Measurements from ENCODE around the gene ENTPD3. TPM values are rescaled to one million over a fixed set of nuclear protein-coding genes. Genes with fewer than 3 reads are reported as not detected.

Gene ENTPD3
- total and polyA plus RNA-seq, 2 of the 13 experiments (the other 11 are each of a cell fraction or from before 2014, with no cell fraction given): 0.07 TPM; not detected in 1

DNA sequence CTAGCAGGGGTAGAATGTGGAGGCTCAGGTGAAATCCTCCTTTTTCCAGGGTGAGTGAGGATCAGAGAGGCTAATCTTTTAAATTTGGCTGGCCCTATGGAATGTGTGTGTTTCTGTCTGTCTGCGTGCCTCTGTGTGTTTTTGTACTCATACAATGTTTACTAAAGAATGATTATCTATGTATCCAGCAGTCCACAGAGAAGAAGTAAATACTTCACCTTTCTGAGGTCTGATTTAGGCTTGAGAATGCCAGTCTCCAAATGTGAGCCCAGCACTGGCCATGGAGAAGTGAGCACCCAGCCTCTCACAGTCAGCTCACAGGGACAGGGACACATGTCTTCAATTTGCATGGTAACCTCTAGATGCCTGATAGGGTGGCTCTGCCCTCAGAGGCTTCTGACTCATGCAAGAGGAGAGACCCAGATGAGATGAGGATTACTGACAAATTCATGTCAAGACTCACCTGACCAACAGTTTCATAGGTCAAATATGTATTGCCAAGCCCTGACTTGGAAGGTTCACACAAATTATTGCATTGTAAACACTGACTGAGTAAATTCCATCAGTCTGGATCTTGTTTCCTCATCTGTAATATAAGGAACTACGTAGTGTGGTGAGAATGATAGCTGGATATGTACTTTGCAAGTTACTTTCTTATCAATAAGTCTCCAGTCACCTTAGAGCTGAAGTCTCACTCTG lies 31.0 kb downstream of the ENTPD3 start:
- Histone ChIP-seq H3K36me3 (replicated peaks in 1 of 2; ENCODE audit: control insufficient read depth in 1 of 2, insufficient read depth in 2 of 2, low read length in 2 of 2) (no peaks in the 10 kb centered on the region), H2AFZ (ENCODE audit: low read length) (no peak overlapping the region), H3K9me3 (ENCODE audit: low read length) (no peaks in the 10 kb centered on the region), H3K4me1 (ENCODE audit: insufficient read depth, low read length) (no peaks in the 10 kb centered on the region), H4K20me1 (ENCODE audit: insufficient read depth, low read length) (no peaks in the 10 kb centered on the region), H3K9ac (ENCODE audit: insufficient read depth, low read depth, low read length) (no peak overlapping the region), H3K79me2 (ENCODE audit: insufficient read depth, low read length) (no peaks in the 10 kb centered on the region), H3K4me2 (ENCODE audit: low read depth, low read length) (no peak overlapping the region), H3K27ac (ENCODE audit: extremely low read length, insufficient read depth, low read length) (no peak overlapping the region), H3K4me3 (replicated peaks in 1 of 3; ENCODE audit: insufficient read depth in 1 of 3, low read depth in 2 of 3, low read length in 3 of 3) (no peak overlapping the region), H3K27me3 (ENCODE audit: control insufficient read depth in 1 of 2, insufficient read depth in 2 of 2, low read length in 2 of 2) (no peaks in the 10 kb centered on the region; a peak in 1 of 5 replicates)
- CTCF ChIA-PET (ENCODE audit: low intra/inter-chr PET ratio, low total read pairs): no interaction called here
- WGBS (ENCODE audit: low lambda C conversion rate): 38% methylated on average over 2 of the region's 2 CpGs
- intact Hi-C loops (cut with micrococcal nuclease; ENCODE audit: unreplicated experiment): no loop called here
- in situ Hi-C loops (cut with HindIII; ENCODE audit: extremely low pct_ligation_motif_present, low pct_unique_long_range_greater_than_20kb): no loop called here
- FAIRE-seq (peak; percentile 26), DNase-seq (ENCODE audit: low spot score) (no peak), ATAC-seq (peak; percentile 34; the same call in 1 of the 3 replicates)
- no TSS peak for BruUV-seq (replicated peaks)
- POLR2A ChIA-PET: no interaction called here
- TF ChIP-seq FOXP1 (IDR thresholded peaks at IDR 0.05): no peak
- TF ChIP-seq FOXP1 (CRISPR knock-in tag; IDR thresholded peaks at IDR 0.05): no peak
- no peak for TF ChIP-seq ZSCAN29 (CRISPR knock-in tag; conservative IDR thresholded peaks at IDR 0.05)
- no peak for TF ChIP-seq ZNF432 (CRISPR knock-in tag; IDR thresholded peaks at IDR 0.05; ENCODE audit: borderline replicate concordance)
- no peak for TF ChIP-seq ZBTB34 (CRISPR knock-in tag; IDR thresholded peaks at IDR 0.05)
- no peak for TF ChIP-seq CHD2 (IDR thresholded peaks at IDR 0.05; ENCODE audit: low read depth, low read length)
- TF ChIP-seq AGO1 (IDR thresholded peaks at IDR 0.05; ENCODE audit: low read depth, low read length, poor library complexity, severe bottlenecking): no peak
- TF ChIP-seq, protein P1, sequence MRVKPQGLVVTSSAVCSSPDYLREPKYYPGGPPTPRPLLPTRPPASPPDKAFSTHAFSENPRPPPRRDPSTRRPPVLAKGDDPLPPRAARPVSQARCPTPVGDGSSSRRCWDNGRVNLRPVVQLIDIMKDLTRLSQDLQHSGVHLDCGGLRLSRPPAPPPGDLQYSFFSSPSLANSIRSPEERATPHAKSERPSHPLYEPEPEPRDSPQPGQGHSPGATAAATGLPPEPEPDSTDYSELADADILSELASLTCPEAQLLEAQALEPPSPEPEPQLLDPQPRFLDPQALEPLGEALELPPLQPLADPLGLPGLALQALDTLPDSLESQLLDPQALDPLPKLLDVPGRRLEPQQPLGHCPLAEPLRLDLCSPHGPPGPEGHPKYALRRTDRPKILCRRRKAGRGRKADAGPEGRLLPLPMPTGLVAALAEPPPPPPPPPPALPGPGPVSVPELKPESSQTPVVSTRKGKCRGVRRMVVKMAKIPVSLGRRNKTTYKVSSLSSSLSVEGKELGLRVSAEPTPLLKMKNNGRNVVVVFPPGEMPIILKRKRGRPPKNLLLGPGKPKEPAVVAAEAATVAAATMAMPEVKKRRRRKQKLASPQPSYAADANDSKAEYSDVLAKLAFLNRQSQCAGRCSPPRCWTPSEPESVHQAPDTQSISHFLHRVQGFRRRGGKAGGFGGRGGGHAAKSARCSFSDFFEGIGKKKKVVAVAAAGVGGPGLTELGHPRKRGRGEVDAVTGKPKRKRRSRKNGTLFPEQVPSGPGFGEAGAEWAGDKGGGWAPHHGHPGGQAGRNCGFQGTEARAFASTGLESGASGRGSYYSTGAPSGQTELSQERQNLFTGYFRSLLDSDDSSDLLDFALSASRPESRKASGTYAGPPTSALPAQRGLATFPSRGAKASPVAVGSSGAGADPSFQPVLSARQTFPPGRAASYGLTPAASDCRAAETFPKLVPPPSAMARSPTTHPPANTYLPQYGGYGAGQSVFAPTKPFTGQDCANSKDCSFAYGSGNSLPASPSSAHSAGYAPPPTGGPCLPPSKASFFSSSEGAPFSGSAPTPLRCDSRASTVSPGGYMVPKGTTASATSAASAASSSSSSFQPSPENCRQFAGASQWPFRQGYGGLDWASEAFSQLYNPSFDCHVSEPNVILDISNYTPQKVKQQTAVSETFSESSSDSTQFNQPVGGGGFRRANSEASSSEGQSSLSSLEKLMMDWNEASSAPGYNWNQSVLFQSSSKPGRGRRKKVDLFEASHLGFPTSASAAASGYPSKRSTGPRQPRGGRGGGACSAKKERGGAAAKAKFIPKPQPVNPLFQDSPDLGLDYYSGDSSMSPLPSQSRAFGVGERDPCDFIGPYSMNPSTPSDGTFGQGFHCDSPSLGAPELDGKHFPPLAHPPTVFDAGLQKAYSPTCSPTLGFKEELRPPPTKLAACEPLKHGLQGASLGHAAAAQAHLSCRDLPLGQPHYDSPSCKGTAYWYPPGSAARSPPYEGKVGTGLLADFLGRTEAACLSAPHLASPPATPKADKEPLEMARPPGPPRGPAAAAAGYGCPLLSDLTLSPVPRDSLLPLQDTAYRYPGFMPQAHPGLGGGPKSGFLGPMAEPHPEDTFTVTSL (CRISPR knock-in tag; IDR thresholded peaks at IDR 0.05; ENCODE audit: borderline replicate concordance): no peak
- no peak for TF ChIP-seq HHEX (CRISPR knock-in tag; IDR thresholded peaks at IDR 0.05)
- no peak for TF ChIP-seq ZNF567 (CRISPR knock-in tag; IDR thresholded peaks at IDR 0.05; ENCODE audit: borderline replicate concordance)
- no peak for TF ChIP-seq ZFP37 (CRISPR knock-in tag; IDR thresholded peaks at IDR 0.05; ENCODE audit: borderline replicate concordance)
- TF ChIP-seq, protein P2, sequence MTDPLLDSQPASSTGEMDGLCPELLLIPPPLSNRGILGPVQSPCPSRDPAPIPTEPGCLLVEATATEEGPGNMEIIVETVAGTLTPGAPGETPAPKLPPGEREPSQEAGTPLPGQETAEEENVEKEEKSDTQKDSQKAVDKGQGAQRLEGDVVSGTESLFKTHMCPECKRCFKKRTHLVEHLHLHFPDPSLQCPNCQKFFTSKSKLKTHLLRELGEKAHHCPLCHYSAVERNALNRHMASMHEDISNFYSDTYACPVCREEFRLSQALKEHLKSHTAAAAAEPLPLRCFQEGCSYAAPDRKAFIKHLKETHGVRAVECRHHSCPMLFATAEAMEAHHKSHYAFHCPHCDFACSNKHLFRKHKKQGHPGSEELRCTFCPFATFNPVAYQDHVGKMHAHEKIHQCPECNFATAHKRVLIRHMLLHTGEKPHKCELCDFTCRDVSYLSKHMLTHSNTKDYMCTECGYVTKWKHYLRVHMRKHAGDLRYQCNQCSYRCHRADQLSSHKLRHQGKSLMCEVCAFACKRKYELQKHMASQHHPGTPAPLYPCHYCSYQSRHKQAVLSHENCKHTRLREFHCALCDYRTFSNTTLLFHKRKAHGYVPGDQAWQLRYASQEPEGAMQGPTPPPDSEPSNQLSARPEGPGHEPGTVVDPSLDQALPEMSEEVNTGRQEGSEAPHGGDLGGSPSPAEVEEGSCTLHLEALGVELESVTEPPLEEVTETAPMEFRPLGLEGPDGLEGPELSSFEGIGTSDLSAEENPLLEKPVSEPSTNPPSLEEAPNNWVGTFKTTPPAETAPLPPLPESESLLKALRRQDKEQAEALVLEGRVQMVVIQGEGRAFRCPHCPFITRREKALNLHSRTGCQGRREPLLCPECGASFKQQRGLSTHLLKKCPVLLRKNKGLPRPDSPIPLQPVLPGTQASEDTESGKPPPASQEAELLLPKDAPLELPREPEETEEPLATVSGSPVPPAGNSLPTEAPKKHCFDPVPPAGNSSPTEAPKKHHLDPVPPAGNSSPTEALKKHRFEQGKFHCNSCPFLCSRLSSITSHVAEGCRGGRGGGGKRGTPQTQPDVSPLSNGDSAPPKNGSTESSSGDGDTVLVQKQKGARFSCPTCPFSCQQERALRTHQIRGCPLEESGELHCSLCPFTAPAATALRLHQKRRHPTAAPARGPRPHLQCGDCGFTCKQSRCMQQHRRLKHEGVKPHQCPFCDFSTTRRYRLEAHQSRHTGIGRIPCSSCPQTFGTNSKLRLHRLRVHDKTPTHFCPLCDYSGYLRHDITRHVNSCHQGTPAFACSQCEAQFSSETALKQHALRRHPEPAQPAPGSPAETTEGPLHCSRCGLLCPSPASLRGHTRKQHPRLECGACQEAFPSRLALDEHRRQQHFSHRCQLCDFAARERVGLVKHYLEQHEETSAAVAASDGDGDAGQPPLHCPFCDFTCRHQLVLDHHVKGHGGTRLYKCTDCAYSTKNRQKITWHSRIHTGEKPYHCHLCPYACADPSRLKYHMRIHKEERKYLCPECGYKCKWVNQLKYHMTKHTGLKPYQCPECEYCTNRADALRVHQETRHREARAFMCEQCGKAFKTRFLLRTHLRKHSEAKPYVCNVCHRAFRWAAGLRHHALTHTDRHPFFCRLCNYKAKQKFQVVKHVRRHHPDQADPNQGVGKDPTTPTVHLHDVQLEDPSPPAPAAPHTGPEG (CRISPR knock-in tag; IDR thresholded peaks at IDR 0.05): no peak
